ENCODE results near the gene SLC5A6. TPM values are rescaled to one million over a fixed set of nuclear protein-coding genes. Genes with fewer than 3 reads are reported as not detected.

SLC5A6 gene
- total and polyA plus RNA-seq, 7 donors: 16.8 to 64.2 (median 23.3) TPM

- intact Hi-C loops (cut with DNase I): no loop called here
- Histone ChIP-seq H3K27me3 (ENCODE audit: insufficient read depth in 3 of 3, low read length in 2 of 3) (no peaks in the 10 kb centered on the region), H3K36me3 (ENCODE audit: insufficient read depth in 1 of 2, low read depth in 1 of 2) (peaks cover 10 to 99% of the 10 kb centered on the region in 2 donors), H3K4me1 (no peaks in the 10 kb centered on the region), H3K27ac (no peak overlapping the region), H3K4me3 (no peak overlapping the region), H3K9me3 (no peaks in the 10 kb centered on the region)
- ATAC-seq: no peak
- DNase-seq: no peak
- TF ChIP-seq CTCF (IDR thresholded peaks at IDR 0.05): no peak
- 92 to 95% (median 94%) methylated on average over 14 of the region's 14 CpGs for WGBS, 3 donors
Observed at GRCh38 chr2:27233341-27233740, 21.3 kb upstream of the SLC5A6 start.

GRCh38 chr2:27231921-27232320 lies 19.9 kb upstream of the SLC5A6 start:
- WGBS, 3 donors: 89 to 95% (median 90%) methylated on average over 13 of the region's 13 CpGs
- no peaks in the 10 kb centered on the region for H3K4me1 ChIP-seq

GRCh38 chr2:27227501-27227900 lies 15.4 kb upstream of the SLC5A6 start:
- no peaks in the 10 kb centered on the region for H3K27me3 ChIP-seq (ENCODE audit: insufficient read depth in 3 of 3, low read length in 2 of 3)
- H3K27ac ChIP-seq: no peak overlapping the region
- WGBS, 3 donors: 84 to 96% (median 94%) methylated on average over 2 of the region's 2 CpGs
- no peak overlapping the region for H3K4me3 ChIP-seq
- H3K36me3 ChIP-seq (ENCODE audit: insufficient read depth in 1 of 2, low read depth in 1 of 2): peaks cover 18 to 98% of the 10 kb centered on the region in 2 donors
- DNase-seq (no peak), ATAC-seq (no peak)
- H3K9me3 ChIP-seq: no peaks in the 10 kb centered on the region
- intact Hi-C loops (cut with DNase I): no loop called here
- no peak for TF ChIP-seq CTCF (IDR thresholded peaks at IDR 0.05)
- no peaks in the 10 kb centered on the region for H3K4me1 ChIP-seq

More at GRCh38 chr2:27231921-27232320, 19.9 kb upstream of the SLC5A6 start:
- intact Hi-C loops (cut with DNase I): no loop called here
- Histone ChIP-seq H3K27me3 (ENCODE audit: insufficient read depth in 3 of 3, low read length in 2 of 3) (no peaks in the 10 kb centered on the region), H3K36me3 (ENCODE audit: insufficient read depth in 1 of 2, low read depth in 1 of 2) (peaks cover 7 to 99% of the 10 kb centered on the region in 2 donors), H3K9me3 (no peaks in the 10 kb centered on the region), H3K4me3 (no peak overlapping the region), H3K27ac (no peak overlapping the region)
- ATAC-seq: no peak
- no peak for TF ChIP-seq CTCF (IDR thresholded peaks at IDR 0.05)
- DNase-seq: no peak

- Histone ChIP-seq H3K27me3 (ENCODE audit: insufficient read depth in 3 of 3, low read length in 2 of 3) (no peaks in the 10 kb centered on the region), H3K4me3 (no peak overlapping the region), H3K36me3 (ENCODE audit: insufficient read depth in 1 of 2, low read depth in 1 of 2) (peaks cover 23 to 99% of the 10 kb centered on the region in 2 donors), H3K27ac (no peak overlapping the region), H3K9me3 (no peaks in the 10 kb centered on the region), H3K4me1 (no peaks in the 10 kb centered on the region)
- ATAC-seq (no peak), DNase-seq (no peak)
- intact Hi-C loops (cut with DNase I): no loop called here
- WGBS, 3 donors: 87 to 96% (median 89%) methylated on average over 9 of the region's 9 CpGs
- TF ChIP-seq CTCF (IDR thresholded peaks at IDR 0.05): no peak
Observed at GRCh38 chr2:27225526-27225925, 13.5 kb upstream of the SLC5A6 start.

- H3K9me3 ChIP-seq: no peaks in the 10 kb centered on the region
- peaks cover 26 to 99% of the 10 kb centered on the region in 2 donors for H3K36me3 ChIP-seq (ENCODE audit: insufficient read depth in 1 of 2, low read depth in 1 of 2)
Observed at GRCh38 chr2:27223416-27223815, 11.3 kb upstream of the SLC5A6 start.

More at GRCh38 chr2:27223416-27223815, 11.3 kb upstream of the SLC5A6 start:
- Histone ChIP-seq H3K4me1 (no peaks in the 10 kb centered on the region), H3K4me3 (no peak overlapping the region), H3K27me3 (ENCODE audit: insufficient read depth in 3 of 3, low read length in 2 of 3) (no peaks in the 10 kb centered on the region), H3K27ac (no peak overlapping the region)
- no peak for TF ChIP-seq CTCF (IDR thresholded peaks at IDR 0.05)
- ATAC-seq: no peak
- no peak for DNase-seq
- WGBS, 3 donors: 91 to 98% (median 98%) methylated on average over 6 of the region's 6 CpGs
- intact Hi-C loops (cut with DNase I): no loop called here
